Ectodermal cell (in vitro differentiated cells): Measurements from ENCODE around the gene CARF.
"Not testable (repeated sequence)": the region's sequence is repeated elsewhere in the genome, so short reads cannot be mapped to it uniquely, and the experiment has no call there.

ENCODE experiments used
- H3K27ac ChIP-seq: 2 replicates; pipeline ENCODE4 v1.7.0; 2013; ENCODE audit warnings: mild to moderate bottlenecking, low read depth, low read length; ENCODE audit not compliant: insufficient read depth, poor library complexity, severe bottlenecking
- H3K27me3 ChIP-seq: 2 replicates; pipeline ENCODE4 v1.7.0; 2013; ENCODE audit warnings: mild to moderate bottlenecking, low read length; ENCODE audit not compliant: insufficient read depth, control insufficient read depth, poor library complexity, severe bottlenecking
- H3K36me3 ChIP-seq: one replicate; pipeline ENCODE4 v1.7.0; 2013; ENCODE audit warnings: low read length; ENCODE audit not compliant: control insufficient read depth, insufficient read depth
- H3K4me1 ChIP-seq: one replicate; pipeline ENCODE4 v1.7.0; 2013; ENCODE audit warnings: low read length; ENCODE audit not compliant: control insufficient read depth, insufficient read depth
- H3K4me3 ChIP-seq: 2 replicates; pipeline ENCODE4 v1.7.0; 2013; ENCODE audit warnings: low read depth, low read length, control low read depth; ENCODE audit not compliant: insufficient read depth
- H3K9me3 ChIP-seq: 2 replicates; pipeline ENCODE4 v1.7.0; 2013; ENCODE audit warnings: mild to moderate bottlenecking, low read length, moderate library complexity; ENCODE audit not compliant: control insufficient read depth
- WGBS, 2 experiments: methylation state at CpG; one replicate each; pipeline ENCODE4 v1.1.7; 2013; ENCODE audit warnings: missing lambda C conversion rate in 2 of 2; 5-methylcytosine and 5-hydroxymethylcytosine counted together

The CARF gene

DNA sequence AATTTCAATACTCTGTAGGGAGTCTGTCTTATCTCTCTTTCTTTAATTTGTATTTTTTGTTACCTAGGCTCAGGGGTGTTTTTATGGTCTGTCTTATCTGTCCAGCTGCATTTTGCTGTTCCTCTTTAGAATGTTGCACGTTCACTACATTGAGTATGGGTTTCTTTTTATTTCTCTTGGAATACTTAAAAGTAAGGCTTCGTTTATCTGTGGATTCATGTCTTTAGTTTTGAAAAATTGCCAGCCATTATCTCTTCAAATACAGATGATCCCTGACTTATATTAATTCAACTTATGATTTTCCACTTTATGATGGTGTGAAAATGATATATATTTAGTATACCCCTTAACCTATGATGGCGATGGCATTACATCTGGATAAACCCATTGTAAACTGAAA lies 26.9 kb downstream of the CARF start:
- Histone ChIP-seq H3K27ac (no peak overlapping the region), H3K36me3 (no peaks in the 10 kb centered on the region), H3K9me3 (no peaks in the 10 kb centered on the region), H3K4me1 (no peaks in the 10 kb centered on the region), H3K27me3 (no peaks in the 10 kb centered on the region), H3K4me3 (no peak overlapping the region)
- WGBS, 2 experiments: 89 to 100% methylated on average over 1 to 2 of the region's 3 CpGs

- no peaks in the 10 kb centered on the region for H3K27me3 ChIP-seq
- no peaks in the 10 kb centered on the region for H3K4me1 ChIP-seq
- H3K9me3 ChIP-seq: no peaks in the 10 kb centered on the region
- WGBS, 2 experiments: 93 to 98% methylated on average over 4 of the region's 4 CpGs
- H3K27ac ChIP-seq: no peak overlapping the region
- H3K4me3 ChIP-seq: no peak overlapping the region
- H3K36me3 ChIP-seq: no peaks in the 10 kb centered on the region
These were observed 29.7 kb downstream of the CARF start for GRCh38 chr2:202941771-202942170.

GRCh38 chr2:202944408-202944807 lies 32.3 kb downstream of the CARF start:
- H3K4me1 ChIP-seq: no peaks in the 10 kb centered on the region
- H3K27me3 ChIP-seq: no peaks in the 10 kb centered on the region
- H3K27ac ChIP-seq: no peak overlapping the region
- peaks cover 3% of the 10 kb centered on the region for H3K9me3 ChIP-seq
- 89% methylated on average over 1 of the region's 1 CpG; no CpG with 5 or more reads in 1 of the 2 experiments for WGBS, 2 experiments
- H3K4me3 ChIP-seq: no peak overlapping the region
- H3K36me3 ChIP-seq: no peaks in the 10 kb centered on the region

GRCh38 chr2:202944816-202945215 lies 32.7 kb downstream of the CARF start:
- WGBS, 2 experiments: 89 to 98% methylated on average over 2 to 3 of the region's 3 CpGs
- Histone ChIP-seq H3K27ac (no peak overlapping the region), H3K4me1 (no peaks in the 10 kb centered on the region), H3K27me3 (no peaks in the 10 kb centered on the region), H3K36me3 (no peaks in the 10 kb centered on the region), H3K9me3 (peaks cover 3% of the 10 kb centered on the region), H3K4me3 (no peak overlapping the region)

GRCh38 chr2:202945497-202945896 lies 33.4 kb downstream of the CARF start:
- H3K36me3 ChIP-seq: no peaks in the 10 kb centered on the region
- H3K9me3 ChIP-seq: peaks cover 3% of the 10 kb centered on the region
- H3K27ac ChIP-seq: no peak overlapping the region
- H3K4me1 ChIP-seq: no peaks in the 10 kb centered on the region
- H3K27me3 ChIP-seq: no peaks in the 10 kb centered on the region
- WGBS, 2 experiments: 100% methylated on average over 1 to 2 of the region's 2 CpGs
- no peak overlapping the region for H3K4me3 ChIP-seq

DNA sequence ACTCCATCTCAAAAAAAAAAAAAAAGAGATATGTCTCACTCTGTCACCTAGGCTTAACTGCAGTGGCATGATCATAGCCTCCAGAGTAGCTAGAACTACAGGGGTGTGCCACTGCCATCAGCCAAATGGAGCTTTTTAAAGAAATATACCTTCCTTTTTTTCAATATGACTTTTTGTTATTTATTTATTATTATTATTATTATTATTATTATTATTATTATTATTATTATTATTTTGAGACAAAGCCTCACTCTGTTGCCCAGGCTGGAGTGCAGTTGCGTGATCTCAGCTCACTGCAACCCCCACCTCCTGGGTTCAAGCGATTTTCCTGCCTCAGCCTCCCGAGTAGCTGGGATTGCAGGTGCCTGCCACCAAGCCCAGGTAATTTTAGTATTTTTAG lies 37.3 kb downstream of the CARF start:
- H3K27me3 ChIP-seq, H3K27ac ChIP-seq, H3K4me3 ChIP-seq, H3K4me1 ChIP-seq, H3K9me3 ChIP-seq, H3K36me3 ChIP-seq: not testable (repeated sequence)
- WGBS, 2 experiments: 91 to 95% methylated on average over 3 of the region's 3 CpGs

DNA sequence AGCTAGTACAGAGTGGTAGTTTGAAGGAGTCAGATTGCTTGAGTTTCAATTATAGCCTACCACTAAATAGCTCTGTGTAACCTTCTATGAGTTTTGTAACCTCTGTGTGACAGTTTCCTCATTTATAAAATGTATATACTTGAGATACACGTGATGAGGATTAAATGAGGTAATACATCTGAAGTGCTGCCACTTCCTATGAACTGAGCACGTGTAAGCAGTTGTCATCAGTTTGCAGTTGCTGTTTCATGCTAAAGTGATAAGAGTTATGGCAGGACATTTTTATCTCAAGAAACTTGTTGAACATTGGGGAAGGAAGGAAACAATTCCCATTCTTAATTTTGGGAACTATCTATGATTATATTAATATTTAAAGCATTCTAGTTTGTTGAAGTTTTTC lies 38.5 kb downstream of the CARF start:
- no peak overlapping the region for H3K4me3 ChIP-seq
- WGBS, 2 experiments: 91 to 97% methylated on average over 2 of the region's 2 CpGs
- H3K27me3 ChIP-seq: no peaks in the 10 kb centered on the region
- H3K4me1 ChIP-seq: no peaks in the 10 kb centered on the region
- H3K27ac ChIP-seq: no peak overlapping the region
- H3K36me3 ChIP-seq: no peaks in the 10 kb centered on the region
- peaks cover 3% of the 10 kb centered on the region for H3K9me3 ChIP-seq

- no peaks in the 10 kb centered on the region for H3K27me3 ChIP-seq
- 79 to 98% methylated on average over 4 to 5 of the region's 6 CpGs for WGBS, 2 experiments
- H3K36me3 ChIP-seq: no peaks in the 10 kb centered on the region
- no peak overlapping the region for H3K4me3 ChIP-seq
- no peaks in the 10 kb centered on the region for H3K4me1 ChIP-seq
- no peak overlapping the region for H3K27ac ChIP-seq
- no peaks in the 10 kb centered on the region for H3K9me3 ChIP-seq
These were observed 48.4 kb downstream of the CARF start for GRCh38 chr2:202960524-202960923.

DNA sequence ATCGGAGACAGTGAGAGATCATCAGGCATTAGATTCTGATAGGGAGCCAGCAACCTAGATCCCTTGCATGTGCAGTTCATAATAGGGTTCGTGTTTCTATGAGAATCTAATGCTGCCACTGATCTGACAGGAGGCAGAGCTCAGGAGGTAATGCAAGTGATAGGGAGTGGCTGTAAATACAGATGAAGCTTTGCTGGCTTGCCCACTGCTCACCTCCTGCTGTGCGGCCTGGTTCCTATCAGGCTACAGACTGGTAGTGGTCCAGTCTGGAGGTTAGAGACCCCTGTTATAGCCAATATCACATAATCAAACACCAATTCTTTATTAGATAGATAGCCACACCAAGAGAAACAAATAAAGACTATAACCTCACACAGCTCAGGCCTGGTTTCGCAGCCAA lies 51.6 kb downstream of the CARF start:
- H3K9me3 ChIP-seq: no peaks in the 10 kb centered on the region
- no peak overlapping the region for H3K4me3 ChIP-seq
- no peaks in the 10 kb centered on the region for H3K4me1 ChIP-seq
- H3K36me3 ChIP-seq: no peaks in the 10 kb centered on the region
- H3K27ac ChIP-seq: no peak overlapping the region
- H3K27me3 ChIP-seq: no peaks in the 10 kb centered on the region
- 90 to 93% methylated on average over 4 of the region's 4 CpGs for WGBS, 2 experiments

- no peaks in the 10 kb centered on the region for H3K36me3 ChIP-seq
- no peaks in the 10 kb centered on the region for H3K4me1 ChIP-seq
- 64% methylated on average over 5 of the region's 5 CpGs for WGBS, 2 experiments
- no peak overlapping the region for H3K4me3 ChIP-seq
- no peaks in the 10 kb centered on the region for H3K27me3 ChIP-seq
- H3K27ac ChIP-seq: no peak overlapping the region
- no peaks in the 10 kb centered on the region for H3K9me3 ChIP-seq
These were observed 53.9 kb downstream of the CARF start for GRCh38 chr2:202965810-202966460.

- not testable (repeated sequence) for H3K36me3 ChIP-seq
These were observed 57.3 kb downstream of the CARF start for GRCh38 chr2:202969404-202969803.

More at GRCh38 chr2:202969404-202969803, 57.3 kb downstream of the CARF start:
- H3K4me3 ChIP-seq, H3K27me3 ChIP-seq, H3K9me3 ChIP-seq, H3K4me1 ChIP-seq, H3K27ac ChIP-seq: not testable (repeated sequence)
- 92 to 94% methylated on average over 1 of the region's 2 CpGs for WGBS, 2 experiments
